NCI-H187 treated with DMSO at 0.1 percent for 48 hours (cell line): ENCODE measurements around the gene GLI3.

Experiments used
- DNase-seq: peaks from one replicate; lab custom pipeline; 2025; lab: John Stamatoyannopoulos, UW

GLI3 gene

DNA sequence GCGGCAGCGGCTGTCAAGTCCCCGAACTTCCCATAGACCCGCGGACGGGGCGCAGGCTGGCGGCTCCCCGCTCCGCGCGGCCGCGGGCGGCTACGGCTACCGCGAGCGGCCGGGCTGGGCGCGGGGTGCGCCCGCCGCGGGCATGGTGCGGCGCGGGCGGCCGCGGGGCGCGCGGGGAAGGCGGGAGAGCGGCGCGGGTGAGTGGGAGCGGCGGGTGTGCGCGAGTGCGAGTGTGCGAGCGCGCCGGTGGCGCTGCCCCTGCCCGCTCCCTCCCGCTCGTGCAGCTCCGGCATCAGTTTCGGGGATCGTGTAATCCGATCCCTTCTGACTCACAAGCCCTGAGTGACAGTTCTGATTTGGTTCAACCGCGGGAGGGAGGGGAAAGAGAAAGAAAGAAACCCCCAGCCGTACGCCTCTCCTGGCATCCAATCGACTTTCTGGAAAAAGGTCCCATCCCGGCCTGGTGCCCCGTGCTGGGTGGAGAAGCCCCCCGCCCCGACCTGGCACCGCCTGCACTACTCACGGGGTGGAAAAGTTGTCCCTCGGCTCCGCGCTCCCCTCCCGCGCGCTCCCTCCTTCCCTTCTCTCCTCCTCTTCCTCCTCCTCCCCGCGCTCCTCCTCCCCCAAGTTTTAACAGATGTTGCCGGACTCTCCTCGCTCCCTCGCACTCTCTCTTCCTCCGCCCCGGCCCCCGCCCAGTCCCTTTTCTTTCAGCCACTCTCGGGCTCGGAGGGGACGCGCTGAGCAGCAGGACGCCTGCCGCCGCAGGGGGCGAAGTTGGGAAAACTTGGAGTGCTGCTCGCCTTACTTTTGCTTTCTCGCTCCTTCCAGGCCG lies at the start of gene GLI3:
Gene GLI3 (minus strand): TSS at position 234 of the 835 bp plus-strand sequence. CDS start 13,956 bp downstream, outside the sequence.
- DNase-seq: no peak

DNA sequence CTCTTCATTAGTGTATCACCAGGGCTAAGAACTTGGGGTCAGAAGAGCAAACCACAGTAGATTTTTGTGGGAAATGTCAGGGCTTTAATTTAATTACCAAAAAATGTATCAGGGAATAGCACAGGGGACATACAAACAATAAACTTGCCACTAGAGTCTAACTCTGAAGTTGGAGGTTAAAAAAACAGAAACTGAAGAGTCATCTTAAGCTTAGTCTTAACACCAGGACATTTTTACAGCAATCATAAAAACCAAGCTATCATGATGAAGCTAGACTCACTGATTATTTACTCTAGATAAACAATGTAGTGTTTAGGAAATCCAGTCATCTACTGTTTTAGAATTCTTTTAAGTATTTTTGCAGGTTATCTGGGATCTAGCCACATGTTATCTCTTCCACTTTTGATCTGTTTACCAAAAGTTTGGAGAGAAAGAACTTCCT lies 48.4 kb upstream of the GLI3 start:
- DNase-seq: no peak

DNA sequence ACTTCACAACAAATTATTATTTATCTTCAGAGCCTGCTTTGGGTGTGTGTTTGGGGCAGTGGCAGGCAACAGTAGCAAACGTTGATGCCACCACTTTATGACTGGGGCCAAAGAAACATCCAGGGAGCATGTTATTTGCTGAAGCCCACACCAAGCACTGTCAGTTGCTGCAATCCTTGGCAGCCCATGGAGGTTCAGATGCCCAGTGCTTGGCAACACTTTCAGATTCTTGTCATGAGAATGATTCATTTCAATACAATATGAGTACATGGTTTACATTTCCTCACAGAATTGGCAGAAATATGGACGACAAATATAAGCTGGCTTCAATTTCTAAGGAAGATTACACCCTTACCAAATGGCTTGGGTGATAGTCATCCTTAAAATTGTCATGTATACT lies 46.5 kb upstream of the GLI3 start:
- no peak for DNase-seq

DNA sequence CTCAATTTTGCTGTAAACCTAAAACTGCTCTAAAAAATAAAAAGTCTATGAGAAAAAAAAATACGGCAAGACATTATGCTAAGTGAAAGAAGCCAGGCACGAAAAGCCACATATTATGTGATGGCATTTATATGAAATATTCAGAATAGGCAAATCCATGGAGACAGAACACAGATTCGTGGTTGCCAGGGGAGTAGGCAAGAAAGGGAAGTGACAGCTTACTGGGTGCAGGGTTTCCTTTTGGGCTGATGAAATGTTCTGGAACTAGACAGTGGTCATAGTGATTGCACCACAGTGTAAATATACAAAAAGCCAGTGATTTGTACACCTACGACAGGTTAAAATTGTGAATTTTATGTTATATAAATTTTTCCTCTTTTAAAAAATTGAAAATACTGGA lies 41.3 kb upstream of the GLI3 start:
- no peak for DNase-seq

DNA sequence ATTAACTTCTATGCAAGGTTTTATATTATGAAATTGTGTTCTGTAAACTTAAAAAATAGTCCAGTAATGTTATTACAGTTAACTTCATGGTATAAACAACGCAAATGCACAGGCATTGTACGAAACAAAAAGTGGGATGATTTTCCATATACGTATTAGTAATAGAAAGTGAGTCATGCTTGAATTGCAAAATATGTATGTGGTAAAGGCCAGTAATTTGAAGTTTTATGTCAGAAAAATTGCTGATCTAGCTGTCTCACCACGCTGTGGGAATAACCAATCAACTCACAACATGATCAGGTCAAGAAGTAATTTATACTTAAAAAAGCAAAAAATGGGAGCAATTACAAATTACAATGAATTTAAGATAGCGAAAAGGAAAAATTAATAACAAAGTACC lies 37.0 kb upstream of the GLI3 start:
- DNase-seq: no peak

DNA sequence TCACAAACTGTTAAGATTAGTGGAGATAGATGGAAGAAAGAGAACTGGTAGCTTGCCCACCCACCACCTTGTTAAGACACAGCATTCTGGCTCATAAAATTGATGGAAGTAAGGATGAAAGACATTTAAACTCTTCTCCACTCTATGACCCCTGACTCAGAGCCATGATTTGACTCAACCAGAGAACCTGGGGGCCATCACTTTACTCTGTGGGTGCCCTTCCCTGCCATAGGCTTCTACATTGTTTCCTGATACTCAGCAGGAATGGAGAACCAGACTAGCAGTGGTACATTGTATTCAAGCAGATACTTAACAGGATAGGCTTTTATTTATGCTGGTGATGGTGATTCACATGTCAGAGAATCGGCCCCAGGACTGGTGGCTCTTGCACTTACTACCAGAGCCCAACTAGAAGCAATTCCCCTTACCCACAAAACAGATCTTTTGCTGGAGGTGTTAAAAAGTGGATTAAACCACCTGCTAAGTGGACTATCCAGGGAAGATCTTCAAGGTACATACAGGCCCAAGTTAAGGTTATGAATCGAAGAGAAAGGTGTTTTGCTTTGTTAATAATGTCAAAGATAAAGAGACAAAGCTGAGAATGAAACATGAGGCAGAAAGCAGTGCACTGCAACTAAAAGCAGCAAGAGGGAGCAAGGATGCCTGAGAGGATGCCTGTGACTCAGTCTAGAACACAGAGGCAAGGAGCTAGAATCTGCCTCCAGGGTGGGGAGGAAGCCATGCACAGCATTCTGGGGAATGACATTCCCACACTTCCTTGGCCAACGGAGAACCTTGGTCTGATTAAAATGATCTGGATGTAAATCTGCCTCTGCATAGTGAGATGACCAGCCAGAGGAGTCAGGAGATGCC lies 36.0 kb upstream of the GLI3 start:
- no peak for DNase-seq

DNA sequence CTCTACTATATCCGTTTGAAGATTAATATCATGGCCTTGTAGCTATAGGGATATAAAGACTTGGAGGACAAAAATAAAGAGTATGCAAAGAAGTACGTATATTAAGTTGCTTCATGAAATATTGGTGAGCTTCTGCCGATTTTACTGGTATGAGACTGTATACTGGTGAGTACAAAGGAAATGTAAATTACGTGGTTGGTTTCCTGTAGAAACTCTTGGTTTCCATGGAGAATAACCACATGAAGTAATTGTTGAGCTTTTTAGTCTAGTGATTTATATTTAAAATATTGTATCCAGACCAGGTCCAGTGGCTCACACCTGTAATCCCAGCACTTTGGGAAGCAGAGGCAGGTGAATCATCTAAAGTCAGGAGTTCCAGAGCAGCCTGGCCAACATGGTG lies 32.2 kb upstream of the GLI3 start:
- no peak for DNase-seq

DNA sequence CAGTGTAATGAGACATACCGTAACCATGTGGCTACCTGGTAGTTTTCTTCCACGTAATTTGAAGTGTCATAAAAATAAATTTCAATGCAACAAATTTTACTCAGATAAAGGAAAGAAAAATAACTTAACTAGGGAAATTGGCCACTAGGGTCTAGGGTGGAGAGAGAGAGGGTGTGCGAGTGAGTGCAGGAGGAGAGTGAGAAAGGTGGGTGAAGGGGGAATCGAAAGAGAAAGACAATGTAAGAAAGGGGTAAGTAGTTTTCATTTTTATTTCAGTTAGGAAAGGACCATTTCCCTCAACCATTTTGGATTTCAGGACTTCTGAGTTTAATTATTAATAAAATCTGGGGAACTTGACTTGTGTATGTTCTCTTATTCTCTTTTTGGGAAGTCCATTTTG lies 27.7 kb upstream of the GLI3 start:
- DNase-seq: no peak

DNA sequence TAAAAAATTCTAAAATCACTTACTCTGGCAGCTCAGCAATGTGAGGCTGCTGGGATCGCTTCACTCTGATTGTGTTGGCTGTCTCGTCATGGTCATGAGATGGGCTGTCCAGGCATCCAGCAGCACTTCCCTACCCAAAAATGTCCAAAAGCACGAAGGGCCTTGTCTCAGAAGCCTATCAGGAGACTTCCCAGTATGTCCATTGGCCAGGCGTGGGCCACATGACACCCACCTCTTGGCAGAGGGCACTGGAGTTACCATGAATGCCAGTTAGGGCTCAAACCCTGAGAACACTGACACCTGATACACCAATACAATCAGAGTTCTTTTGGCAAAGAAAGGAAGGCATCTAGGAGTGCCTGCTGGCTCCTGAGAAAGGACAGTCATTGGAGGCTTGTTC lies 27.0 kb upstream of the GLI3 start:
- no peak for DNase-seq

DNA sequence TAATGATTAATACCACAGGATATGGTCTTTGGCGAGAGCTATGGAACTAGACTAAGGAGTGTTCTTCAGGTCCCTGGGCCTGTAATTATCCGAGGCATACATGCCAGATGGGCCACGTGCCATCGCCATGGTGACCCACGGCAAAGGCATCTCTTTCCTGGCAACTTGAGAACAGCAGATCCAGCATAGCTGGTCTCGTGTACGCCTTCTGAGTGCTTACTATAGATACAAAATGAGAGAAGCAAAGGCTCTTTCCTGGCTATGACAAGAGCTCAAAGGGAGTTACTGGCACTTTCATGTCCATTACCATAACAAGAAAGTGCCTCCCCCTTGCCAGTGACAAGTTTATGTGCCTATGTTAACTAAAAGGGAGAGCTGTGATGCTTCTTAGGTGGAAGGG lies 26.0 kb upstream of the GLI3 start:
- DNase-seq: no peak

DNA sequence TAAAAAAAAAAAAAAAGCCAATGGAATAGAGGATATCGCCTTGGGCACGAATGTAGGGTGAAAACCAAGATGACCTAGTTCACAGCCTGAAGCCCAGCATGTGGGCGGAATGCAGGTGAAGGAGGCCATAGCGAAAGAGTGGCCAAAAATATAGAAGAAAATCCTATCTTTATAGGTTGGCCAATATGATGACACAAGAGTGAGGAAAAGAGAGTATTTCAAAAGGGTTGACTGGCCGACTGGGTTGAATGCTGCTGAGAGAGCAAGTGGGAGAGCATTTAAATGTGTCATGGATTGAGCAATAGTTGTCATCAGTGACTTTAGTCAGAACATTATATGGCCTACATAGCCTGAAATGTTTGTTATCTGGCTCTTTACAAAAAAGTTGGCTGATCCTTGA lies 17.2 kb upstream of the GLI3 start:
- DNase-seq: no peak

DNA sequence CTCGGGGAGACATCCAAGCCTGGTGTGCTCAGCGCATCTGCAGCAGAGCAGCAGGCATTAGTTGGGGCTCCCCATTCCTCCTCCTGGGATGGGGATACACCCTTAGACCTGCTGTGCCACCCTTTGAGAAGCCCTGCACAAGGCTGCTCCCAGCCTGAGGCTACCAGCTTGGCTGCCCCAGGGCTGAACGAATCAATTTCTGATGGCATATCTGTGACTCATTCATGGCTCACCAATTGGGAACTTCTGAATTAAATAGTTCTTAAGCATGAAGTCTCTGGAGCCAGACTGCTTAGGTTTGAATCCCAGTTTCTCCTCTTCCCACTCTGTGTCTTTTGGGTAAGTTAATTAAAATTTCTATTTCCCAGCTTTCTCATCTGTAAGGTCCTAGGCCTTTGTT lies 16.3 kb upstream of the GLI3 start:
- DNase-seq: no peak

DNA sequence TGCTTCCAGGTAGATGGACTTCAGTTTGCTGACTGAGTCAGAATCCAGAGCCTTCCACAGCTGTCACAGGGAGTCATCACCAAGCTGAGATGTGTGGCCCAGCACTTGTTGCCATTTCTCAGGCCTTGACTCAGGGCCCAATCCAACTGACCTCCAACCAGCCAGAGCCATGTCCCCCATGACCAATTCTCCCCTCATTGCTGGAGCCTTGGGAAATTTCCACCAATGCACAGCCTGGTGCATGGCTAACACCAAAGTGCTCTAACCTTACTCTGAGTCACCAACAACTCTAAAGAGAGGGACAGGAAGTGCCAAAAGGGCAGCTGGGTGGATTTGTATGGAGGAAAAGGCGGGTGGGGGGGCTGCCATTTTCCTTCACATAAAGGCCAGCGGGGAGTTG lies 13.4 kb upstream of the GLI3 start:
- no peak for DNase-seq

DNA sequence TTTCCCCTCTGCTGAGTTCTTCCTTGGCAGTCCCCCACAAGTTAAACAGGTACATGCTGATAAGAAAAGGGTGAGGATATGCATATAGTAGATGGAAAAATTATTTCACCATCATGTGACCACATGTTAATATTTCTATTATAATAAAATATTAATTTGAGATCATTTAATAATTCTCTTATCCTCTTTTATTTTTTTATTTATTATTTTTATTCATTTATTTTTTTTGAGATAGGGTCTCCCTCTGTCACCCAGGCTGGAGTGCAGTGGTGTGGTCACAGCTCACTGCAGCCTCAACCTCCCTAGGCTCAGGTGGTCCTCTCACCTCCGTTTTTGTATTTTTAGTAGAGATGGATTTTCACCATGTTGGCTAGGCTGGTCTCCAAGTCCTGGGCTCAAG lies 11.6 kb upstream of the GLI3 start:
- no peak for DNase-seq

DNA sequence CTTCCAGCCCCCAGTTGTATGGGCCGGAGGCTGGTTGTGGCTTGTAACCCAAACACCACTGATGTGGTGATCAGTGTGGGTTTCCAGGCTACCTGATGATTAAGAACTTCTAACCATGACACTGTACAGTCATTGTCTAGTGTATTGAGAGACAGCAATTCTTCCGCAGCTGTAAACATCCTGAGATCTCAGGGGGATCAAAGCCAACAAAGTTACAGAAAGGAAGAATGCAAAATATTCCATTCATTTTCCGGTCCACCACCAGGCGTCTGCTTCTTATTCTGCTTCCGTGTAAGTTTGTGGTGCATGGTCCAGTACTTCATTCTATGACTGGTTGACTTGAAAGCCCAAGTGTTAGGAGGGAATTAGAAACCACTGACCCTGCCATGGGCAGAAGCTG lies 10.3 kb upstream of the GLI3 start:
- DNase-seq: no peak

DNA sequence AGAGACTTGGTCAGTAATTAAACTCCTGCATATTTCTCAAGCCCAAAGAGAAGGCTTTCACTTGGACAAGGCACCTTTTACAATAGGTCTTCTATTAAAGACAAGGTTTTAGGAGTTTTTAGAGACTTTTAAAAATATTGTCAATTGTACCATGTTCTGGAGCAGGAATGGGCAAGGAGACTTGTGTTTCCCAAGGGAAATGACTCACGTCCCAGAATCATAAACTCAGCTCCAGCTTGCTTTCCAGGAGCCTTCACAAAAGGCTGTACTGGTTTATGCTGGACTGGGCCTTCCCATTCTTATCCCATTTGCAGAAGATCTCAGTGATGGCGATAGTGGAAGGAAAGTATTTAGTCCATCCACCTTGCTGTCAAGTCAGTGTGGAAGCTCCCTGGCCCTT lies 7.8 kb upstream of the GLI3 start:
- no peak for DNase-seq

DNA sequence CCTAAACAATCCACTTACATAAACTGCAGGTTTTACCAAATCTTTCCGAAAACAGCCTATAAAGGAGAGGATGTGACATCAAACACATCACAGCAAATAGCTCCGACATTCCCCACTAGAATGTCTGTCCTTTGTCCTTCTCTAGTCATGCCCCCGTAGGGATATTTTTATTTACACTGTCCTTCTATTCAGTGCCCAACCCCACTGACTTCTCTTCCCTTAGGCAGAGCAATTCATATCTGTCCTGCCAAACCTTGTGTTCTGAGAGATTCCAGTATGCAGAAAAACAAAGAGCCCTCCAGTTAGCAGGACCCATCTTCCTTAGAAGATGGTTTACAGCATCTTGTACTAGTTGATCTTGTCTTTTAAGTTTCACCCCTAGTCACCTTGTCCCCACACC lies 5.4 kb upstream of the GLI3 start:
- DNase-seq: no peak

DNA sequence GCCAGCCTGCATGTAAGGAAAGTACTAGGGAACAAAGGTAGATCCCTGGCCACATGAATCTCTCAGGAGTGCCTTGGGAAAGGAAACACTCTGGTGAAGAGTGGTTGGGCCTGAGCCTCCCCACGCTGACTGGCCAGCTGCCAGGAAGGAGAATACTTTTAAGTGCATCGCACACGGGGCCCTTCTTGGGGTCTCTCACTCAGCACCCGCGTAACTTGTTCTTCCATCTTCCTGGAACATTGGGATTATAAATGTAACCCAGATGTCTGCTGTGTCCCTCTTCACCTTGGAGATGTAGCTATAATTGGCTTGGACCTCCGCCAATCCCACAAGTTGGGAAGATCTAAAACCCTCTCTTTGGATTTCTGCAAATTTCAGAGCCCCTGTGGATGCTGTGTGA lies 4.4 kb upstream of the GLI3 start:
- no peak for DNase-seq

DNA sequence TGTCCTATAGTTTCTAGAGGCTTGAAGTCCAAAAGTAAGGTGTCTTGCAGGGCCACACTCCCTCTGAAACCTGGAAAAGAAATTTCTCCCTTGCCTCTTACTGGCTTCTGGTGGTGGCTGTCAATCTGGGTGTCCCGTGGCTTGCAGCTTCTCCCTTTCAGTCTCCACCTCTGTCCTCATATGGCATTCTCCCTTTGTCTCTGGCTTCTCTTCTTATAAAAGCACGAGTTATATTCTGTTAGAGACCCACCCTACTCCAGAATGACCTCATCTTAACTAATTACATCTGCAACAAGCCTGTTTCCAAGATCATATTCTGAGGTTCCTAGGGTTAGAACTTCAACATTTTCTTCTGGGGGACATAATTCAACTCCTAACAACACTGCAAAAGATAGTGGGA lies 3.4 kb upstream of the GLI3 start:
- DNase-seq: no peak

DNA sequence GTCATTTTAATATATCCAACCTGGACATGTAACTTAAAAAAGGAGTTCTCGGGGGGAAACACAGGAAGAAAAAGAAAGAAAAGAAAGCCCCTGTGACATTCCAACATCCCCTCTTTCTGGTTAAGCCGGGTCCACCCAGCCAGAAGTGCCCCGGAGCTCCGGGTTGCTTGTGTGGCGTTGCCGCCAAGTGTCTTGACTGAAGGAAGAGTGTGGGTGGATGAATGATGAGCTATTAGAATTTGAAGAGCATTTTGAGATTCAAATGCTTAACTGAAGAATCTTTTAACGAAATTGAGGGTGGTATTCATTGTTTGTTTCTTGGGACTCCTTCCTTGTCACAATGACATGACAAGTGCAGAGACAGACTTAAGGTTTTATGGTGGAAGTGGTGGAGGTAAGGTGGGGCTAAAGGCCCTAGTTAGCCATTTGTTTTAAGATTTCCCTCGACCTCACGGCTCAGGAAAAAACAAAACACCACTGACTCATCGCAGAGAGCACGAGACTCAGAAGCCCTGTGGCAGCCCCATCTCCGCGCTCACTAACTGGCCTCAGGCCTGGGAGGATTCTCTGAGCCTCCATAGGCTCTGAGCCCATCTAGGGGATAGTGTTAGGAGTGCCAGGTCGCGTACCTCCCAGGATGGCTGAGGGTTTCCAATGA lies 1.8 kb upstream of the GLI3 start:
- no peak for DNase-seq

DNA sequence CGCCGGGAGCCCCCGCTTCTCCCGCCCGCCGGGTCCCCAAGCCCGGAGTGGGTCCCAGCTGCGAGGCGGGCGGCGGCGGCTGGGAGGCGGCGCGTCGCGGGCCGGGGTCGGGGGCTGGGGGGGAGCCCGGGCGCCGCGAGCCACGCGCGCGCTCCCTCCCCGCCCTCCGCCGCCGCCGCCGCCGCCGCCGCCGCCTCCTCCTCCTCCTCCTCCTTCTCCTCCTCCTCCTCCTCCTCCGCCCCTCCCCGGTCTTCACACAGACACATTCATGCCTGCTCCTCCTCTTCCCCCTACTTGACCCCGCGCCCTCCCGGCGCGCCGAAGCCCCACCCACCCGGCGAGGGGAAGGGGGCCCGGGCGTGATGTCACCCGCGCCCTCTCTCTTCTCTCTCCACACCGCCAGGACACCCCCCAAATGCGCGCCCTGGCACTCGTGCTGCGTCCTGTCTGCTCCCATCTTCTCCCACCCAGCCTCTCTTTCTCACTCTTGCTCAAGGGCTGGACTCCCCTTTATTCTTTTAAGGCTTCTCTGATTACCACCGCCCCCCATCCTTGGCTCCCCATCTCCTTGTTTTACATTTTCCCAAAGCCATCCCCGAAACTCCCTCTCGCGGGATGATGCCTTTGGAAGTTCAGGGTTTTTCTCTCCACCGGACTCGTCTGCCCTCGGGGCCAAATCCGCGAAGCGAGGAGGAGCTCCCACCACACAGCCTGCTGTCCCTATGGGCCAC lies 967 bp upstream of the GLI3 start:
- DNase-seq: no peak
